K562 (cell line): ENCODE measurements around the gene CBX8. TPM values are rescaled to one million over a fixed set of nuclear protein-coding genes. Genes with fewer than 3 reads are reported as not detected.

Source experiments
- ATAC-seq: fragments of 200-7000 bp; cut with Tn5 transposase; 3 replicates; pipeline ENCODE4 v1.9.1; 2020; ENCODE audit warnings: moderate library complexity
- BruUV-seq: library from RNA; stranded (reverse); fragments of 400-500 nt; replicated peaks from 2 replicates; lab custom pipeline; 2021; lab: Mats Ljungman, UMichigan
- CTCF ChIA-PET: fragments of 300-600 bp; formaldehyde crosslinking; extraction: SDS; loops from one replicate; lab custom pipeline; 2021; ENCODE audit warnings: low intra/inter-chr PET ratio; lab: Yijun Ruan, JAX
- POLR2A ChIA-PET: fragments of 300-600, 350-650 bp; sonication (Branson Sonifier 250); formaldehyde crosslinking; extraction: SDS; loops from one replicate; lab custom pipeline; 2021; ENCODE audit warnings: antibody characterized with exemption, inconsistent platforms; lab: Yijun Ruan, JAX
- DNase-seq, 4 experiments: peaks; one replicate each; pipeline versions ENCODE4 v3.0.0 to v3.0.0-alpha.2; 2011 to 2018; ENCODE audit warnings: low spot score in 3 of 4, mixed read lengths in 3 of 4; ENCODE audit errors: extremely low read depth in 1 of 4
- FAIRE-seq: peaks from 2 replicates; lab custom pipeline; 2011; peaks lifted over from hg19 to GRCh38; lab: Jason Lieb, UNC
- H2AFZ ChIP-seq: 2 replicates; pipeline ENCODE4 v1.6.0; 2011; ENCODE audit warnings: low read depth, low read length, control low read depth, inconsistent platforms
- H3K27ac ChIP-seq: fragments of 200-600 bp; 3 replicates; pipeline ENCODE4 v1.8.0; 2011; ENCODE audit warnings: low read depth, mild to moderate bottlenecking, control low read depth, inconsistent platforms, low read length, moderate library complexity, mixed read lengths; ENCODE audit errors: extremely low read depth
- H3K27me3 ChIP-seq, 2 experiments: fragments of 300-600 bp in 1 of 2; 2 replicates in 1 of 2; 3 replicates in 1 of 2; pipeline versions ENCODE4 v1.6.0 to v1.8.0; 2011; ENCODE audit warnings: inconsistent platforms in 2 of 2, low read length in 2 of 2, mild to moderate bottlenecking in 1 of 2, mixed read lengths in 1 of 2, moderate library complexity in 1 of 2; ENCODE audit not compliant: control insufficient read depth in 2 of 2, insufficient read depth in 2 of 2
- H3K36me3 ChIP-seq: fragments of 300-600 bp; 3 replicates; pipeline ENCODE4 v1.8.0; 2011; ENCODE audit warnings: mild to moderate bottlenecking, low read length, inconsistent platforms; ENCODE audit not compliant: control insufficient read depth, insufficient read depth
- H3K4me1 ChIP-seq, 2 experiments: fragments of 200-600 bp in 1 of 2; replicated peaks in 1 of 2; 2 replicates in 1 of 2; 3 replicates in 1 of 2; pipeline versions ENCODE4 v1.5.1 to v1.8.0; 2011; ENCODE audit warnings: inconsistent platforms in 2 of 2, low read length in 2 of 2, mild to moderate bottlenecking in 1 of 2, mixed read lengths in 1 of 2, moderate library complexity in 1 of 2; ENCODE audit not compliant: control insufficient read depth in 2 of 2, insufficient read depth in 2 of 2
- H3K4me2 ChIP-seq: 2 replicates; pipeline ENCODE4 v1.6.1; 2011; ENCODE audit warnings: low read length, control low read depth, inconsistent platforms, mixed read lengths; ENCODE audit not compliant: insufficient read depth
- H3K4me3 ChIP-seq: fragments of 200-600 bp; sonication (generic), shearing (Covaris generic); 2 replicates; pipeline ENCODE4 v1.5.1; 2016; ENCODE audit warnings: control low read depth, inconsistent platforms
- H3K79me2 ChIP-seq: fragments of 200-600 bp; 3 replicates; pipeline ENCODE4 v1.8.0; 2011; ENCODE audit warnings: low read length, inconsistent platforms; ENCODE audit not compliant: control insufficient read depth, insufficient read depth
- H3K9ac ChIP-seq, 2 experiments: 2 replicates each; pipeline versions ENCODE4 v1.6.0 to v1.6.1; 2011; ENCODE audit warnings: low read depth in 2 of 2, low read length in 2 of 2, control low read depth in 1 of 2, inconsistent platforms in 1 of 2, mild to moderate bottlenecking in 1 of 2, mixed read lengths in 1 of 2; ENCODE audit not compliant: insufficient read depth in 1 of 2
- H3K9me1 ChIP-seq: one replicate; pipeline ENCODE4 v1.6.0; 2011; ENCODE audit warnings: inconsistent platforms, mild to moderate bottlenecking, low read length, moderate library complexity; ENCODE audit not compliant: control insufficient read depth, insufficient read depth
- H3K9me3 ChIP-seq: replicated peaks from 2 replicates; pipeline ENCODE4 v1.5.1; 2011; ENCODE audit warnings: low read depth, low read length, inconsistent platforms; ENCODE audit not compliant: control insufficient read depth, insufficient read depth
- H4K20me1 ChIP-seq: replicated peaks from 2 replicates; pipeline ENCODE4 v1.6.1; 2011; ENCODE audit warnings: low read length, inconsistent platforms, mixed read lengths; ENCODE audit not compliant: control insufficient read depth, insufficient read depth
- CEBPB ChIP-seq: fragments of 450-650 bp; IDR thresholded peaks from 2 replicates; pipeline ENCODE4 v1.6.1; 2016; ENCODE audit warnings: missing genetic modification characterization, missing compliant biosample characterization
- CEBPG ChIP-seq, 3 experiments: fragments of 200-800 bp in 1 of 3; sonication (Bioruptor generic) in 1 of 3; sonication (generic) in 1 of 3; formaldehyde crosslinking in 1 of 3; IDR thresholded peaks in 2 of 3; conservative IDR thresholded peaks in 1 of 3; 2 replicates each; pipeline versions ENCODE4 v1.6.1 to v1.8.0; 2016 to 2022; ENCODE audit warnings: missing compliant biosample characterization in 2 of 3, missing genetic modification characterization in 2 of 3, mild to moderate bottlenecking in 1 of 3, missing genetic modification reagents in 1 of 3
- POLR2G ChIP-seq: fragments of 200-400 bp; formaldehyde crosslinking; IDR thresholded peaks from 2 replicates; pipeline ENCODE4 v1.6.1; 2017; ENCODE audit warnings: low read depth, mild to moderate bottlenecking, antibody characterized with exemption, low read length, moderate library complexity
- RBM15 ChIP-seq: fragments of 200-400 bp; formaldehyde crosslinking; IDR thresholded peaks from 2 replicates; pipeline ENCODE4 v1.6.1; 2018; ENCODE audit warnings: mild to moderate bottlenecking, low read length, moderate library complexity; ENCODE audit not compliant: insufficient read depth
- SMARCA5 ChIP-seq: fragments of 450-650 bp; IDR thresholded peaks from 2 replicates; pipeline ENCODE4 v1.6.1; 2016
- SRSF7 ChIP-seq: fragments of 200-400 bp; formaldehyde crosslinking; optimal IDR thresholded peaks from 2 replicates; pipeline ENCODE3; 2017; ENCODE audit warnings: mild to moderate bottlenecking, low read depth, low read length
- THRAP3 ChIP-seq: fragments of 450-650 bp; IDR thresholded peaks from 2 replicates; pipeline ENCODE4 v1.6.1; 2016; ENCODE audit warnings: mild to moderate bottlenecking, inconsistent platforms, borderline replicate concordance
- WGBS: fragments of 100-300 bp; shearing (Covaris generic); methylation state at CpG from one replicate; pipeline ENCODE4 v1.1.6; 2016; ENCODE audit warnings: low coverage, mixed read lengths; ENCODE audit not compliant: insufficient coverage; ENCODE audit errors: missing lambda C conversion rate; 5-methylcytosine and 5-hydroxymethylcytosine counted together
- in situ Hi-C: fragments of 300-500 bp; cut with MboI; formaldehyde crosslinking; loops from 4 replicates; pipeline ENCODE4 v1.15.0; 2018; ENCODE audit warnings: inconsistent platforms, mixed read lengths
- intact Hi-C: fragments of 100-400 bp; cut with micrococcal nuclease; formaldehyde crosslinking; loops from 2 replicates; pipeline ENCODE4 v1.14.2; 2022
- polyA plus RNA-seq, 8 experiments: library from polyadenylated mRNA; depleted of rRNA in 4 of 8; stranded (reverse) in 5 of 8; unstranded in 3 of 8; fragments of >200 nt; fragmentation: Nextera tagmentation in 2 of 8; fragmentation: Illumina TruSeq in 1 of 8; extraction: Ambion mirVana in 2 of 8; extraction: Trizol in 1 of 8; gene quantifications; 2 replicates each; pipeline versions ENCODE4 v1.2.1 to v1.2.3, GENCODE V29; 2011 to 2014; ENCODE audit warnings: inconsistent platforms in 1 of 8, missing spikeins in 1 of 8
- total RNA-seq, 7 experiments: library from RNA; depleted of rRNA in 6 of 7; stranded (reverse); fragments of >200 nt in 6 of 7; fragmentation: Illumina TruSeq in 2 of 7; extraction: Trizol in 2 of 7; gene quantifications; 2 replicates each; pipeline versions ENCODE4 v1.2.1 to v1.2.3, GENCODE V29; 2011 to 2021; ENCODE audit warnings: low replicate concordance in 1 of 7
- TF ChIP-seq, protein P1 (sequence below): sonication (generic); formaldehyde crosslinking; IDR thresholded peaks from 2 replicates; pipeline ENCODE4 v1.8.1; 2023; ENCODE audit warnings: mild to moderate bottlenecking, missing genetic modification reagents
- TF ChIP-seq, protein P2 (sequence below): fragments of 450-650 bp; IDR thresholded peaks from 2 replicates; pipeline ENCODE4 v1.6.1; 2016; ENCODE audit warnings: mild to moderate bottlenecking
- TF ChIP-seq, protein P3 (sequence below), 3 experiments: IDR thresholded peaks in 2 of 3; conservative IDR thresholded peaks in 1 of 3; 2 replicates each; pipeline ENCODE4 v1.5.1; 2011 to 2012; ENCODE audit warnings: low read length in 3 of 3, mild to moderate bottlenecking in 3 of 3, control low read depth in 2 of 3, improper control_type of control experiment in 1 of 3, inconsistent platforms in 1 of 3, low read depth in 1 of 3, mixed read lengths in 1 of 3, moderate library complexity in 1 of 3; ENCODE audit not compliant: insufficient read depth in 2 of 3
- TF ChIP-seq, protein P4 (sequence below), 2 experiments: fragments of 450-650 bp in 1 of 2; sonication (generic) in 1 of 2; formaldehyde crosslinking in 1 of 2; IDR thresholded peaks in 1 of 2; conservative IDR thresholded peaks in 1 of 2; 2 replicates each; pipeline versions ENCODE4 v1.6.1 to v1.8.1; 2016 to 2023; ENCODE audit warnings: mild to moderate bottlenecking in 2 of 2, moderate library complexity in 2 of 2, inconsistent platforms in 1 of 2, missing genetic modification reagents in 1 of 2

CBX8 gene
- total and polyA plus RNA-seq, 9 of the 15 experiments (the other 6 are each of a cell fraction or from before 2014, with no cell fraction given) = 0.08 to 11.9 (median 2.6) TPM

DNA sequence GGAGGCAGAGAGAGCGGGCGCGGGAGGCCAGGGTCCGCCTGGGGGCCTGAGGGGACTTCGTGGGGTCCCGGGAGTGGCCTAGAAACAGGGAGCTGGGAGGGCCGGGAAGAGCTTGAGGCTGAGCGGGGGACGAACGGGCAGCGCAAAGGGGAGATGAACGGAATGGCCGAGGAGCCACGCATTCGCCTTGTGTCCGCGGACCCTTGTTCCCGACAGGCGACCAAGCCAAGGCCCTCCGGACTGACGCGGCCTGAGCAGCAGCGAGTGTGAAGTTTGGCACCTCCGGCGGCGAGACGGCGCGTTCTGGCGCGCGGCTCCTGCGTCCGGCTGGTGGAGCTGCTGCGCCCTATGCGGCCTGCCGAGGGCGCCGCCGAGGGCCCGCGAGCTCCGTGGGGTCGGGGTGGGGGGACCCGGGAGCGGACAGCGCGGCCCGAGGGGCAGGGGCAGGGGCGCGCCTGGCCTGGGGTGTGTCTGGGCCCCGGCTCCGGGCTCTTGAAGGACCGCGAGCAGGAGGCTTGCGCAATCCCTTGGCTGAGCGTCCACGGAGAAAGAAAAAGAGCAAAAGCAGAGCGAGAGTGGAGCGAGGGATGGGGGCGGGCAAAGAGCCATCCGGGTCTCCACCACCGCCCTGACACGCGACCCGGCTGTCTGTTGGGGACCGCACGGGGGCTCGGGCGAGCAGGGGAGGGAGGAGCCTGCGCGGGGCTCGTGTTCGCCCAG lies 43.6 kb upstream of the CBX8 start:
- peak overlapping the region; percentile 77 to 91 for H3K9ac ChIP-seq
- TF ChIP-seq, protein P1, sequence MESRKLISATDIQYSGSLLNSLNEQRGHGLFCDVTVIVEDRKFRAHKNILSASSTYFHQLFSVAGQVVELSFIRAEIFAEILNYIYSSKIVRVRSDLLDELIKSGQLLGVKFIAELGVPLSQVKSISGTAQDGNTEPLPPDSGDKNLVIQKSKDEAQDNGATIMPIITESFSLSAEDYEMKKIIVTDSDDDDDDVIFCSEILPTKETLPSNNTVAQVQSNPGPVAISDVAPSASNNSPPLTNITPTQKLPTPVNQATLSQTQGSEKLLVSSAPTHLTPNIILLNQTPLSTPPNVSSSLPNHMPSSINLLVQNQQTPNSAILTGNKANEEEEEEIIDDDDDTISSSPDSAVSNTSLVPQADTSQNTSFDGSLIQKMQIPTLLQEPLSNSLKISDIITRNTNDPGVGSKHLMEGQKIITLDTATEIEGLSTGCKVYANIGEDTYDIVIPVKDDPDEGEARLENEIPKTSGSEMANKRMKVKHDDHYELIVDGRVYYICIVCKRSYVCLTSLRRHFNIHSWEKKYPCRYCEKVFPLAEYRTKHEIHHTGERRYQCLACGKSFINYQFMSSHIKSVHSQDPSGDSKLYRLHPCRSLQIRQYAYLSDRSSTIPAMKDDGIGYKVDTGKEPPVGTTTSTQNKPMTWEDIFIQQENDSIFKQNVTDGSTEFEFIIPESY (CRISPR knock-in tag) = peak; percentile 90
- TF ChIP-seq SMARCA5 (0 out of 2 replicates have a peak, but pooled peaks have one; percentile 38), CEBPG (CRISPR knock-in tag; IDR thresholded peaks at IDR 0.05) (peak; percentile 80), CEBPG (tag; conservative IDR thresholded peaks at IDR 0.05 in 1 of 2, IDR thresholded peaks at IDR 0.05 in 1 of 2) (peak in 1 of 2 experiments; percentile 93; a peak in 2 of 4 replicates), THRAP3 (no peak), POLR2G (0 out of 2 replicates have a peak, but pooled peaks have one; percentile 15), SRSF7 (peak; percentile 27), RBM15 (0 out of 2 replicates have a peak, but pooled peaks have one; percentile 16), CEBPB (tag) (peak; percentile 93)
- TF ChIP-seq, protein P2, sequence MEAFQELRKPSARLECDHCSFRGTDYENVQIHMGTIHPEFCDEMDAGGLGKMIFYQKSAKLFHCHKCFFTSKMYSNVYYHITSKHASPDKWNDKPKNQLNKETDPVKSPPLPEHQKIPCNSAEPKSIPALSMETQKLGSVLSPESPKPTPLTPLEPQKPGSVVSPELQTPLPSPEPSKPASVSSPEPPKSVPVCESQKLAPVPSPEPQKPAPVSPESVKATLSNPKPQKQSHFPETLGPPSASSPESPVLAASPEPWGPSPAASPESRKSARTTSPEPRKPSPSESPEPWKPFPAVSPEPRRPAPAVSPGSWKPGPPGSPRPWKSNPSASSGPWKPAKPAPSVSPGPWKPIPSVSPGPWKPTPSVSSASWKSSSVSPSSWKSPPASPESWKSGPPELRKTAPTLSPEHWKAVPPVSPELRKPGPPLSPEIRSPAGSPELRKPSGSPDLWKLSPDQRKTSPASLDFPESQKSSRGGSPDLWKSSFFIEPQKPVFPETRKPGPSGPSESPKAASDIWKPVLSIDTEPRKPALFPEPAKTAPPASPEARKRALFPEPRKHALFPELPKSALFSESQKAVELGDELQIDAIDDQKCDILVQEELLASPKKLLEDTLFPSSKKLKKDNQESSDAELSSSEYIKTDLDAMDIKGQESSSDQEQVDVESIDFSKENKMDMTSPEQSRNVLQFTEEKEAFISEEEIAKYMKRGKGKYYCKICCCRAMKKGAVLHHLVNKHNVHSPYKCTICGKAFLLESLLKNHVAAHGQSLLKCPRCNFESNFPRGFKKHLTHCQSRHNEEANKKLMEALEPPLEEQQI = no peak
- TF ChIP-seq, protein P3, sequence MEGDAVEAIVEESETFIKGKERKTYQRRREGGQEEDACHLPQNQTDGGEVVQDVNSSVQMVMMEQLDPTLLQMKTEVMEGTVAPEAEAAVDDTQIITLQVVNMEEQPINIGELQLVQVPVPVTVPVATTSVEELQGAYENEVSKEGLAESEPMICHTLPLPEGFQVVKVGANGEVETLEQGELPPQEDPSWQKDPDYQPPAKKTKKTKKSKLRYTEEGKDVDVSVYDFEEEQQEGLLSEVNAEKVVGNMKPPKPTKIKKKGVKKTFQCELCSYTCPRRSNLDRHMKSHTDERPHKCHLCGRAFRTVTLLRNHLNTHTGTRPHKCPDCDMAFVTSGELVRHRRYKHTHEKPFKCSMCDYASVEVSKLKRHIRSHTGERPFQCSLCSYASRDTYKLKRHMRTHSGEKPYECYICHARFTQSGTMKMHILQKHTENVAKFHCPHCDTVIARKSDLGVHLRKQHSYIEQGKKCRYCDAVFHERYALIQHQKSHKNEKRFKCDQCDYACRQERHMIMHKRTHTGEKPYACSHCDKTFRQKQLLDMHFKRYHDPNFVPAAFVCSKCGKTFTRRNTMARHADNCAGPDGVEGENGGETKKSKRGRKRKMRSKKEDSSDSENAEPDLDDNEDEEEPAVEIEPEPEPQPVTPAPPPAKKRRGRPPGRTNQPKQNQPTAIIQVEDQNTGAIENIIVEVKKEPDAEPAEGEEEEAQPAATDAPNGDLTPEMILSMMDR (IDR thresholded peaks at IDR 0.05 in 2 of 3, conservative IDR thresholded peaks at IDR 0.05 in 1 of 3; ENCODE audit: insufficient read depth in 2 of 3, low read depth in 1 of 3, low read length in 3 of 3) = no peak
- TF ChIP-seq, protein P4, sequence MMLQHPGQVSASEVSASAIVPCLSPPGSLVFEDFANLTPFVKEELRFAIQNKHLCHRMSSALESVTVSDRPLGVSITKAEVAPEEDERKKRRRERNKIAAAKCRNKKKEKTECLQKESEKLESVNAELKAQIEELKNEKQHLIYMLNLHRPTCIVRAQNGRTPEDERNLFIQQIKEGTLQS (IDR thresholded peaks at IDR 0.05) = 0 out of 2 replicates have a peak, but pooled peaks have one; percentile 8
- TF ChIP-seq, protein P4 (CRISPR knock-in tag; conservative IDR thresholded peaks at IDR 0.05) = no peak

More for the DNA sequence above, 43.6 kb upstream of the CBX8 start:
- ATAC-seq (no peak), DNase-seq (no peak), FAIRE-seq (no peak)
- BruUV-seq = no TSS peak
- Histone ChIP-seq H3K4me1 (peaks cover 28 to 85% of the 10 kb centered on the region in 2 experiments), H3K9me1 (peaks cover 4% of the 10 kb centered on the region), H3K9me3 (no peaks in the 10 kb centered on the region), H3K27ac (peak overlapping the region; percentile 95), H3K4me2 (peak overlapping the region; percentile 70), H3K4me3 (no peak overlapping the region), H3K36me3 (peaks cover 20% of the 10 kb centered on the region; the same call in 1 of the 3 replicates), H4K20me1 (peaks cover 15% of the 10 kb centered on the region), H2AFZ (peak overlapping the region; percentile 87), H3K27me3 (no peaks in the 10 kb centered on the region), H3K79me2 (peaks cover 32% of the 10 kb centered on the region)
- 88% methylated on average over 31 of the region's 74 CpGs for WGBS
- intact Hi-C loops = no loop called here
- in situ Hi-C loops = no loop called here
- POLR2A ChIA-PET = interaction anchor here (0.7 to 17.8 kb wide), 14 partner anchors 9 to 164 kb away, joined by 3 to 386 read pairs (median 6); partner anchors contain the start of gene CBX8
- CTCF ChIA-PET = interaction anchor here (0.8 to 2.3 kb wide), 3 partner anchors 29 to 151 kb away, joined by 3 to 14 read pairs (median 5); no protein-coding TSS in a partner anchor
